B cell (primary cell): ENCODE measurements around the gene SAMD7. TPM values are rescaled to one million over a fixed set of nuclear protein-coding genes. Genes with fewer than 3 reads are reported as not detected.

Source experiments
- ATAC-seq: fragments of 200-7000 bp; cut with Tn5 transposase; one replicate; pipeline ENCODE4 v1.10.0; 2021; ENCODE audit warnings: low read depth, mild to moderate bottlenecking, moderate number of reproducible peaks, moderate library complexity
- CTCF ChIA-PET: fragments of 350-600 bp; sonication (Branson Sonifier 250); formaldehyde crosslinking; loops from one replicate; lab custom pipeline; 2021; ENCODE audit warnings: antibody characterized with exemption, inconsistent platforms; lab: Charles Lee
- POLR2A ChIA-PET: fragments of 350-600 bp; sonication (Branson Sonifier 250); formaldehyde crosslinking; loops from one replicate; lab custom pipeline; 2021; ENCODE audit warnings: antibody characterized with exemption; lab: Charles Lee
- DNase-seq: peaks from one replicate; pipeline ENCODE4 v3.0.0; 2013
- H2AFZ ChIP-seq: 2 replicates; pipeline ENCODE4 v1.6.1; 2012; ENCODE audit warnings: mild to moderate bottlenecking, low read depth, low read length; ENCODE audit not compliant: insufficient read depth, poor library complexity, severe bottlenecking
- H3K27ac ChIP-seq, 2 donors: 1 replicate in 1 of 2; 2 replicates in 1 of 2; pipeline ENCODE4 v1.5.1; 2012 to 2013; ENCODE audit warnings: low read length in 2 of 2, mild to moderate bottlenecking in 2 of 2, moderate library complexity in 1 of 2
- H3K27me3 ChIP-seq, 4 experiments: fragments of 200-600 bp in 1 of 4; sonication (generic) in 1 of 4; replicated peaks in 1 of 4; 1 replicate in 2 of 4; 2 replicates in 2 of 4; pipeline versions ENCODE4 v1.6.1 to v1.7.0; 2013 to 2016; ENCODE audit warnings: low read length in 3 of 4, mild to moderate bottlenecking in 2 of 4, mixed read lengths in 1 of 4, moderate library complexity in 1 of 4; ENCODE audit not compliant: insufficient read depth in 4 of 4, control insufficient read depth in 3 of 4; ENCODE audit errors: control extremely low read depth in 1 of 4
- H3K36me3 ChIP-seq, 2 experiments: replicated peaks in 1 of 2; 1 replicate in 1 of 2; 2 replicates in 1 of 2; pipeline versions ENCODE4 v1.6.1 to v1.7.1; 2013; ENCODE audit warnings: low read length in 1 of 2; ENCODE audit not compliant: insufficient read depth in 2 of 2, control insufficient read depth in 1 of 2; ENCODE audit errors: control extremely low read depth in 1 of 2, extremely low read depth in 1 of 2
- H3K4me1 ChIP-seq, 2 donors: fragments of 200-600 bp in 1 of 2; sonication (generic) in 1 of 2; 1 replicate in 1 of 2; 2 replicates in 1 of 2; pipeline versions ENCODE4 v1.5.1 to v1.6.1; 2013 to 2017; ENCODE audit warnings: low read length in 2 of 2; ENCODE audit not compliant: control insufficient read depth in 2 of 2, insufficient read depth in 2 of 2
- H3K4me2 ChIP-seq: replicated peaks from 2 replicates; pipeline ENCODE3; 2012; ENCODE audit warnings: mild to moderate bottlenecking, low read depth, low read length; ENCODE audit not compliant: poor library complexity, severe bottlenecking
- H3K4me3 ChIP-seq, 5 experiments: fragments of 200-600 bp in 1 of 5; sonication (generic) in 1 of 5; 1 replicate in 3 of 5; 2 replicates in 2 of 5; pipeline versions ENCODE4 v1.5.1 to v1.7.0; 2011 to 2016; ENCODE audit warnings: low read length in 4 of 5, mild to moderate bottlenecking in 4 of 5, low read depth in 2 of 5, control low read depth in 1 of 5, moderate library complexity in 1 of 5; ENCODE audit not compliant: insufficient read depth in 1 of 5; ENCODE audit errors: control extremely low read depth in 1 of 5, extremely low read depth in 1 of 5
- H3K79me2 ChIP-seq: fragments of 200-600 bp; sonication (generic); one replicate; pipeline ENCODE4 v1.6.0; 2016; ENCODE audit warnings: low read length; ENCODE audit not compliant: control insufficient read depth, insufficient read depth
- H3K9ac ChIP-seq: fragments of 200-600 bp; sonication (generic); 2 replicates; pipeline ENCODE4 v1.6.1; 2017; ENCODE audit warnings: mild to moderate bottlenecking, low read length, moderate library complexity
- H3K9me3 ChIP-seq, 3 donors: one replicate each; pipeline versions ENCODE4 v1.6.1 to v1.7.1; 2013; ENCODE audit warnings: low read length in 2 of 3; ENCODE audit not compliant: control insufficient read depth in 2 of 3, insufficient read depth in 1 of 3; ENCODE audit errors: control extremely low read depth in 1 of 3
- H4K20me1 ChIP-seq: 2 replicates; pipeline ENCODE4 v1.6.0; 2012; ENCODE audit warnings: mild to moderate bottlenecking, low read length; ENCODE audit not compliant: insufficient read depth, control insufficient read depth, poor library complexity, severe bottlenecking
- H3K27ac Mint-ChIP-seq: one replicate; pipeline ENCODE4 v1.8.0; 2021; ENCODE audit warnings: mixed read lengths
- H3K27me3 Mint-ChIP-seq: one replicate; pipeline ENCODE4 v1.8.0; 2021; ENCODE audit warnings: mixed read lengths
- H3K4me1 Mint-ChIP-seq: one replicate; pipeline ENCODE4 v1.8.0; 2021; ENCODE audit warnings: mixed read lengths
- H3K4me3 Mint-ChIP-seq: one replicate; pipeline ENCODE4 v1.8.0; 2021; ENCODE audit warnings: mixed read lengths
- H3K9me3 Mint-ChIP-seq: one replicate; pipeline ENCODE4 v1.8.0; 2022; ENCODE audit warnings: mixed read lengths; ENCODE audit not compliant: insufficient read depth
- EZH2 ChIP-seq: IDR thresholded peaks from 2 replicates; pipeline ENCODE4 v1.6.1; 2012; ENCODE audit warnings: borderline replicate concordance, low read depth, mild to moderate bottlenecking, moderate library complexity, low read length; ENCODE audit not compliant: insufficient read depth, poor library complexity, severe bottlenecking
- whole genome bisulfite sequencing: methylation state at CpG from one replicate; pipeline ENCODE4 v1.1.5; 2013; ENCODE audit warnings: missing lambda C conversion rate; ENCODE audit not compliant: insufficient coverage; 5-methylcytosine and 5-hydroxymethylcytosine counted together
- intact Hi-C: fragments of 100-400 bp; cut with micrococcal nuclease; formaldehyde crosslinking; loops from one replicate; pipeline ENCODE4 v1.10.0; 2022
- polyA plus RNA-seq: library from polyadenylated mRNA; depleted of rRNA; stranded (reverse); fragments of >200 nt; gene quantifications from 2 replicates; pipeline ENCODE4 v1.2.3, GENCODE V29; 2012
- total RNA-seq, 2 donors: library from RNA; stranded (reverse); fragments of 120-200 nt in 1 of 2; gene quantifications; 1 replicate in 1 of 2; 2 replicates in 1 of 2; pipeline versions ENCODE4 v1.2.3 to v1.2.4, GENCODE V29; 2013 to 2022
- TF ChIP-seq, protein P1 (sequence below): fragments of 200-600 bp; IDR thresholded peaks from one replicate; pipeline ENCODE4 v1.8.0; 2022; ENCODE audit warnings: antibody characterized with exemption, mild to moderate bottlenecking

SAMD7 gene
- total and polyA plus RNA-seq, 2 donors (not counting 1 experiment from before 2014, with no cell fraction given) = not detected

DNA sequence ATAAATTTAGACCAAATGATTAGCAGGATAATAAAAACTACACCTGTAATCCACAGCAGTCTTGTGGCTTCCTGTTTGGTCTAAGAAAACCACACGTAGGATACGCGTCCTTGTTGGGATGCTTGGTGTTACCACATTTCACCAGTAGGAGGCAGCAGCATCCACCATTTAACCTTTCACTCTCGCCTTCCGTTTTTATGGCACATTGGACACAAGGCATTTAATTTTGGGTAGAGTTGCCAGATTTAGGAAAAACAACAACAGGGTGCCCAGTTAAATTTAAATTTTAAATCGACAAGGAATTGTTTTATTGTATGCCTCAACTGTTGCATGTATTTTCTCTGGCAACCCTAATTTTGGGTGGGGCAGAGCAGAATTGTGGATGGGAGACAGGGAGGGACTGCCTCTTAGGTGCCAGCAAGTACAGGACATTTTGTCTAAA is 47.9 kb upstream of the SAMD7 start:
- H3K9ac ChIP-seq = no peak overlapping the region
- no peaks in the 10 kb centered on the region for H3K27me3 ChIP-seq
- peak; percentile 87 for DNase-seq
- ATAC-seq = peak; percentile 55
- H3K4me3 ChIP-seq = no peak overlapping the region
- no peaks in the 10 kb centered on the region for H3K9me3 ChIP-seq
- no peaks in the 10 kb centered on the region for H3K9me3 Mint-ChIP-seq
- intact Hi-C loops = loop anchor here (1.0 to 10.0 kb wide), 8 partner anchors 49 to 551 kb away; partner anchors contain the start of genes CLDN11, GPR160, MYNN and PHC3
- peak overlapping the region; percentile 44 for H3K27ac Mint-ChIP-seq
- no peak overlapping the region for H2AFZ ChIP-seq
- H3K36me3 ChIP-seq = no peaks in the 10 kb centered on the region
- peaks cover 23% of the 10 kb centered on the region for H3K4me1 Mint-ChIP-seq
- H3K27ac ChIP-seq = no peak overlapping the region
- CTCF ChIA-PET = interaction anchor here (0.6 to 6.1 kb wide), 35 partner anchors 8 to 948 kb away, joined by 3 to 70 read pairs (median 4); partner anchors contain the start of genes MYNN, PHC3 and SEC62
- TF ChIP-seq, protein P1, sequence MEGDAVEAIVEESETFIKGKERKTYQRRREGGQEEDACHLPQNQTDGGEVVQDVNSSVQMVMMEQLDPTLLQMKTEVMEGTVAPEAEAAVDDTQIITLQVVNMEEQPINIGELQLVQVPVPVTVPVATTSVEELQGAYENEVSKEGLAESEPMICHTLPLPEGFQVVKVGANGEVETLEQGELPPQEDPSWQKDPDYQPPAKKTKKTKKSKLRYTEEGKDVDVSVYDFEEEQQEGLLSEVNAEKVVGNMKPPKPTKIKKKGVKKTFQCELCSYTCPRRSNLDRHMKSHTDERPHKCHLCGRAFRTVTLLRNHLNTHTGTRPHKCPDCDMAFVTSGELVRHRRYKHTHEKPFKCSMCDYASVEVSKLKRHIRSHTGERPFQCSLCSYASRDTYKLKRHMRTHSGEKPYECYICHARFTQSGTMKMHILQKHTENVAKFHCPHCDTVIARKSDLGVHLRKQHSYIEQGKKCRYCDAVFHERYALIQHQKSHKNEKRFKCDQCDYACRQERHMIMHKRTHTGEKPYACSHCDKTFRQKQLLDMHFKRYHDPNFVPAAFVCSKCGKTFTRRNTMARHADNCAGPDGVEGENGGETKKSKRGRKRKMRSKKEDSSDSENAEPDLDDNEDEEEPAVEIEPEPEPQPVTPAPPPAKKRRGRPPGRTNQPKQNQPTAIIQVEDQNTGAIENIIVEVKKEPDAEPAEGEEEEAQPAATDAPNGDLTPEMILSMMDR = peak; percentile 97
- TF ChIP-seq EZH2 = no peak
- 0% methylated on average over 4 of the region's 6 CpGs for WGBS
- H4K20me1 ChIP-seq = no peaks in the 10 kb centered on the region
- no peaks in the 10 kb centered on the region for H3K27me3 Mint-ChIP-seq
- POLR2A ChIA-PET = no interaction called here
- peaks cover 27 to 32% of the 10 kb centered on the region in 2 donors for H3K4me1 ChIP-seq
- H3K4me3 Mint-ChIP-seq = no peak overlapping the region
- H3K79me2 ChIP-seq = no peaks in the 10 kb centered on the region
- peak overlapping the region; percentile 37 for H3K4me2 ChIP-seq

DNA sequence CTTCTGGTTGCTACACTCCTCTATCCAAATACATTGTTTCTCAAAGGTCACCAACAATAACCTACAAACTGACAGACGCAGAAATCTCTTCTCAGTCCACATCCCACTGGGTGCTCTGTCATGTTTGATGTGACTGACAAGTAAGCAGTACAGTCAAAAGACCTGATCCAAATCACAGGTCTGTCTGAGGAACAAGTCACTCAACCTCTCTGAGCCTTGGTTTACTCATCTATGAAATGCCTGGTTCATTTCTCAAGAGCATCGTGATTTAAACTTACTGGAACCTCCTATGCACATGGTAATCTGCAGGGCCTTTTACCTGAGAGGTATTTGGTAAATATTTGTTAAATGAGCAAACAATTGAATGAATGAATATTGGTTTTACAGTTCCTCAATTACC is 47.1 kb upstream of the SAMD7 start:
- Histone ChIP-seq H2AFZ (no peak overlapping the region), H4K20me1 (no peaks in the 10 kb centered on the region), H3K9me3 (no peaks in the 10 kb centered on the region), H3K79me2 (no peaks in the 10 kb centered on the region), H3K27me3 (no peaks in the 10 kb centered on the region), H3K9ac (no peak overlapping the region), H3K36me3 (no peaks in the 10 kb centered on the region), H3K27ac (no peak overlapping the region), H3K4me2 (no peak overlapping the region), H3K4me3 (no peak overlapping the region), H3K4me1 (peaks cover 27 to 32% of the 10 kb centered on the region in 2 donors)
- DNase-seq (peak; percentile 18), ATAC-seq (no peak)
- TF ChIP-seq, protein P1 = no peak
- no peak for TF ChIP-seq EZH2
- POLR2A ChIA-PET = interaction anchor here (0.7 kb wide), 2 partner anchors 101 to 174 kb away, joined by 3 read pairs; no protein-coding TSS in a partner anchor
- Mint-ChIP-seq H3K27me3 (no peaks in the 10 kb centered on the region), H3K4me3 (peak overlapping the region; percentile 5), H3K9me3 (no peaks in the 10 kb centered on the region), H3K27ac (peak overlapping the region; percentile 32), H3K4me1 (peaks cover 23% of the 10 kb centered on the region)
- intact Hi-C loops = loop anchor here (5.0 to 10.0 kb wide), 4 partner anchors 92 to 551 kb away; partner anchors contain the start of genes CLDN11, GPR160, MYNN and PHC3
- 100% methylated on average over 1 of the region's 2 CpGs for WGBS
- CTCF ChIA-PET = interaction anchor here (0.5 to 6.1 kb wide), 16 partner anchors 12 to 253 kb away, joined by 3 to 70 read pairs (median 5); partner anchors contain the start of gene SEC62
